HepG2 (cell line): ENCODE data around the gene BCL2L1. TPM values are rescaled to one million over a fixed set of nuclear protein-coding genes. Genes with fewer than 3 reads are reported as not detected.

Source experiments
- ARNT ChIP-seq: fragments of 450-650 bp; IDR thresholded peaks from 2 replicates; pipeline ENCODE4 v1.6.1; 2017
- E2F5 ChIP-seq: sonication (generic); formaldehyde crosslinking; conservative IDR thresholded peaks from 2 replicates; pipeline ENCODE4 v1.4.0; 2020; ENCODE audit warnings: missing genetic modification reagents
- EED ChIP-seq: sonication (generic); formaldehyde crosslinking; IDR thresholded peaks from 2 replicates; pipeline ENCODE4 v1.5.0; 2020; ENCODE audit warnings: mild to moderate bottlenecking, missing genetic modification reagents
- ERF ChIP-seq: IDR thresholded peaks from 2 replicates; pipeline ENCODE4 v1.6.1; 2018; ENCODE audit warnings: missing biosample characterization, missing genetic modification reagents
- FOXA1 ChIP-seq, 2 experiments: fragments of 450-650 bp in 1 of 2; sonication (generic) in 1 of 2; formaldehyde crosslinking in 1 of 2; IDR thresholded peaks; 2 replicates each; pipeline versions ENCODE4 v1.4.0 to v1.6.1; 2016 to 2020; ENCODE audit warnings: missing genetic modification reagents in 1 of 2
- GLMP ChIP-seq: sonication (generic); formaldehyde crosslinking; IDR thresholded peaks from 2 replicates; pipeline ENCODE4 v1.9.0; 2021; ENCODE audit warnings: missing genetic modification reagents, mild to moderate bottlenecking, borderline replicate concordance
- HNF4G ChIP-seq, 2 experiments: sonication (generic) in 1 of 2; formaldehyde crosslinking in 1 of 2; IDR thresholded peaks; 2 replicates each; pipeline versions ENCODE4 v1.4.0 to v1.6.1; 2011 to 2020; ENCODE audit warnings: borderline replicate concordance in 2 of 2, low read depth in 2 of 2, mild to moderate bottlenecking in 2 of 2, low read length in 1 of 2, missing genetic modification reagents in 1 of 2, moderate library complexity in 1 of 2
- MEIS1 ChIP-seq: sonication (generic); formaldehyde crosslinking; IDR thresholded peaks from 2 replicates; pipeline ENCODE4 v1.9.0; 2021; ENCODE audit warnings: mild to moderate bottlenecking, missing genetic modification reagents, moderate library complexity, borderline replicate concordance
- MYC ChIP-seq: sonication (generic); formaldehyde crosslinking; IDR thresholded peaks from 2 replicates; pipeline ENCODE4 v1.9.0; 2021; ENCODE audit warnings: missing genetic modification reagents, borderline replicate concordance
- NFATC3 ChIP-seq: sonication (generic); formaldehyde crosslinking; IDR thresholded peaks from 2 replicates; pipeline ENCODE4 v1.5.1; 2020; ENCODE audit warnings: mild to moderate bottlenecking, missing genetic modification reagents
- PAWR ChIP-seq: sonication (generic); formaldehyde crosslinking; IDR thresholded peaks from 2 replicates; pipeline ENCODE4 v1.4.0; 2020; ENCODE audit warnings: missing genetic modification reagents, mild to moderate bottlenecking, borderline replicate concordance
- POLR2G ChIP-seq: fragments of 200-400 bp; formaldehyde crosslinking; IDR thresholded peaks from 2 replicates; pipeline ENCODE4 v1.6.1; 2018; ENCODE audit warnings: mild to moderate bottlenecking, low read depth, low read length, moderate library complexity
- PRDM15 ChIP-seq: sonication (generic); formaldehyde crosslinking; IDR thresholded peaks from 2 replicates; pipeline ENCODE4 v1.4.0; 2020; ENCODE audit warnings: missing genetic modification reagents
- RFX5 ChIP-seq: IDR thresholded peaks from 2 replicates; pipeline ENCODE4 v1.6.1; 2011; ENCODE audit warnings: low read depth, low read length, improper control_type of control experiment
- SIX4 ChIP-seq: sonication (generic); formaldehyde crosslinking; IDR thresholded peaks from 2 replicates; pipeline ENCODE4 v1.4.0; 2020; ENCODE audit warnings: missing genetic modification reagents
- SMAD3 ChIP-seq: sonication (generic); formaldehyde crosslinking; IDR thresholded peaks from 2 replicates; pipeline ENCODE4 v1.4.0; 2020; ENCODE audit warnings: missing genetic modification reagents
- XBP1 ChIP-seq: sonication (generic); formaldehyde crosslinking; IDR thresholded peaks from 2 replicates; pipeline ENCODE4 v1.5.0; 2020; ENCODE audit warnings: missing genetic modification reagents
- ZBTB39 ChIP-seq: sonication (generic); formaldehyde crosslinking; IDR thresholded peaks from 2 replicates; pipeline ENCODE4 v1.5.0; 2020; ENCODE audit warnings: missing genetic modification reagents
- ZFY ChIP-seq: sonication (generic); formaldehyde crosslinking; IDR thresholded peaks from 2 replicates; pipeline ENCODE4 v1.4.0; 2020; ENCODE audit warnings: missing genetic modification reagents
- ZNF253 ChIP-seq: sonication (generic); formaldehyde crosslinking; IDR thresholded peaks from 2 replicates; pipeline ENCODE4 v1.8.0; 2022; ENCODE audit warnings: mild to moderate bottlenecking, missing genetic modification reagents, borderline replicate concordance
- ZNF382 ChIP-seq: sonication (generic); formaldehyde crosslinking; IDR thresholded peaks from 2 replicates; pipeline ENCODE4 v1.5.0; 2020; ENCODE audit warnings: missing genetic modification reagents, mild to moderate bottlenecking, borderline replicate concordance
- polyA plus RNA-seq, 8 experiments: library from polyadenylated mRNA; depleted of rRNA in 3 of 8; stranded (reverse) in 7 of 8; unstranded in 1 of 8; fragments of >200 nt; fragmentation: Illumina TruSeq in 4 of 8; extraction: Trizol in 4 of 8; gene quantifications; 2 replicates each; pipeline versions ENCODE4 v1.2.1 to v1.2.3, GENCODE V29; 2011 to 2016; ENCODE audit warnings: low read depth in 4 of 8, missing spikeins in 1 of 8, mixed read lengths in 1 of 8; ENCODE audit not compliant: insufficient read depth in 1 of 8
- total RNA-seq, 5 experiments: library from RNA; depleted of rRNA; stranded (reverse); fragments of >200 nt; fragmentation: Illumina TruSeq; extraction: Trizol; gene quantifications; 2 replicates each; pipeline ENCODE4 v1.2.3, GENCODE V29; 2016; ENCODE audit warnings: low read depth in 1 of 5

The BCL2L1 gene
- total and polyA plus RNA-seq, 2 of the 13 experiments (the other 11 are each of a cell fraction or from before 2014, with no cell fraction given), result 164 to 258 TPM

GRCh38 chr20:31678389-31679356, 44.0 kb downstream of the BCL2L1 start (continued):
- TF ChIP-seq PRDM15 (CRISPR knock-in tag) (no peak), ZFY (no peak), GLMP (CRISPR knock-in tag) (no peak), MYC (peak; percentile 14; the same call in 1 of the 2 replicates), ZBTB39 (CRISPR knock-in tag) (no peak), MEIS1 (CRISPR knock-in tag) (no peak), SIX4 (CRISPR knock-in tag) (no peak; the same call in 1 of the 2 replicates), ARNT (no peak), SMAD3 (CRISPR knock-in tag) (no peak), RFX5 (peak; percentile 31; the same call in 1 of the 2 replicates), ERF (CRISPR knock-in tag) (no peak), FOXA1 (IDR thresholded peaks at IDR 0.05) (no peak), FOXA1 (CRISPR knock-in tag; IDR thresholded peaks at IDR 0.05) (peak; percentile 4; the same call in 1 of the 2 replicates), PAWR (CRISPR knock-in tag) (no peak), ZNF253 (CRISPR knock-in tag) (no peak), EED (CRISPR knock-in tag) (no peak), E2F5 (CRISPR knock-in tag) (no peak), ZNF382 (no peak), POLR2G (0 out of 2 replicates have a peak, but pooled peaks have one; percentile 30), NFATC3 (CRISPR knock-in tag) (peak; percentile 47; the same call in 1 of the 2 replicates), XBP1 (CRISPR knock-in tag) (no peak), HNF4G (IDR thresholded peaks at IDR 0.05; ENCODE audit: borderline replicate concordance, low read depth, low read length) (peak; percentile 42; the same call in 1 of the 2 replicates), HNF4G (CRISPR knock-in tag; IDR thresholded peaks at IDR 0.05; ENCODE audit: borderline replicate concordance, low read depth) (peak; percentile 18; the same call in 1 of the 2 replicates)
